HG02938 (cell line): ENCODE results near the gene MACROD2.
"Not testable (repeated sequence)": the region's sequence is repeated elsewhere in the genome, so short reads cannot be mapped to it uniquely, and the experiment has no call there.

Experiments
- ATAC-seq: cut with Tn5 transposase; IDR thresholded peaks from one replicate; pipeline ENCODE4 v1.9.1; 2021; ENCODE audit warnings: mild to moderate bottlenecking, moderate library complexity; ENCODE audit not compliant: unreplicated experiment

The MACROD2 gene

GRCh38 chr20:15795305-15796019 lies 1800.1 kb downstream of the MACROD2 start:
- no peak for ATAC-seq

DNA sequence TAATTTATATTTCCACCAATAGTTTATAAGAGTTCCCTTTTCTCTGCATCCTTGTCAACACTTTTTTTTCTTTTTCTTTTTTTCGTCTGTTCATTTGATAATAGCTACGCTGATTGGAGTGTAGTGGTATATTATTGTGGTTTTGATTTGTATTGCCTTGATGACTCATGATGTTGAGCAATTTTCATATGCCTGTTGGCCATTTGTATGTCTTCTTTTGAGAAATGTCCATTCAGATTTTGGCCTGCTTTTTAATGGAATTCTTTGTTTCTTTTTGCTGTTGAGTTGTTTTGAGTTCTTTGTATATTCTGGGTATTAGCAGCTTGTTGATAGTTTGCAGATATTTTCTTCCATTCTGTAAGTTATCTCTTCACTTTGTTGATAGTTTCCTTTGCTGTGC lies 1804.6 kb downstream of the MACROD2 start:
- ATAC-seq, result no peak

GRCh38 chr20:15802020-15802419 lies 1806.7 kb downstream of the MACROD2 start:
- no peak for ATAC-seq

- ATAC-seq, result no peak
Observed at GRCh38 chr20:15805154-15805553, 1809.8 kb downstream of the MACROD2 start.

DNA sequence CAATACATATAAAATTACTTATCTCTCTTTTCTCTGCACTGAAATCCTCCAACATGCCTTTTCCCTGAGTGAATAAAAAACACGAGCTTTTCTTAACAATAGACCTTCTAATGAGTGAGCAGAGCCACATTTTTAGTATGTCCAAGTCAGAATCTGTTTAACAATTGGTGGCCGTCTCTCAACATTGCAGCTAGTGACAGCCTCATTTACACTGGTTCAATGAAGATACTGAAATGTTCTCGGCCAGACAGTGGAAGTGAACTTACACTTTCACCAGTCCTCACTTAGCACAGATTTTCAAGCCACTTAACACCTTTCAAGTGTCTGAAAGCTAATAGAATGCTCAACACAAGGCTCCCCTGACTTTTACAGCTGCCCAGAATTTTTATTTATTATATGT lies 1810.8 kb downstream of the MACROD2 start:
- no peak for ATAC-seq

- ATAC-seq, result no peak
Observed at GRCh38 chr20:15807271-15807670, 1812.0 kb downstream of the MACROD2 start.

- not testable (repeated sequence) for ATAC-seq
Observed at GRCh38 chr20:15807771-15808170, 1812.5 kb downstream of the MACROD2 start.

GRCh38 chr20:15811951-15812350 lies 1816.6 kb downstream of the MACROD2 start:
- no peak for ATAC-seq

GRCh38 chr20:15812696-15813095 lies 1817.4 kb downstream of the MACROD2 start:
- no peak for ATAC-seq

DNA sequence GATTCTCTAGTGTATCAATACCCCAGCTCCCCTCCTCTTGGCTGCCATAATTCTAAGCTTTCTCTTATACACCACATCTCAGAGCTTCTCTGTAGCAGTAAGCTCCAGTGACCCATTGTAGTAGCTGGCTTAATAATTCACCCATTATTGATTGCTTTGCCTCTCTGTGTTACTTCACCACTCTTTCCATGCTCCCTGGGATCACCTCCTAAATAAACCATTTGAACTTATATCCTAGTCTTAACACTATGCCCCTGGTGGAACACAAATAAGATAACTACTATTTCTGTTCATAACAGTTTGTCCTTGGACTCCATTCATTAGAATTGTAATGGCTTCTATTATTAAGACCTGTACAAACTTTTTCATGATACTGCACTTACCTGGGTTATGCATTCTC lies 1819.0 kb downstream of the MACROD2 start:
- no peak for ATAC-seq

DNA sequence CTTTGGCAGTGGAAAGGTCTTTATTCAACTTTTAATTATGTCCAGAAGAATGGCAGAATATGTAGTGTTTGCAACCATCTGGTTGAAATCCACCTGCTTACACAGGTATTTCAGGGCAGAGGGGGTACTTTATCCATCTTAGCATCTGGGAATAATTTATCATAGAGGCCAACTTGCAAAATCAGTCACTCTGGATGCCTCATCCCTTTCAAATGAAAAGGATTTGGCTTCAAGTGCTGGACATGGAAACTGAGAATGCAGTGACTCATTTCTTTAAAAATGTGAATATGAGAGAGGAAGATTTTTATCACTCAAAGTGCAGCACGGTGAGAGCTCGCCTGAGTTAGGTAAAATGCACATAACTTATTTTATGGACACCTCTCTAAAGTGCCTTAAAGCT lies 1819.6 kb downstream of the MACROD2 start:
- ATAC-seq, result no peak

GRCh38 chr20:15817351-15817750 lies 1822.0 kb downstream of the MACROD2 start:
- ATAC-seq, result no peak

GRCh38 chr20:15818651-15819071 lies 1823.3 kb downstream of the MACROD2 start:
- no peak for ATAC-seq

DNA sequence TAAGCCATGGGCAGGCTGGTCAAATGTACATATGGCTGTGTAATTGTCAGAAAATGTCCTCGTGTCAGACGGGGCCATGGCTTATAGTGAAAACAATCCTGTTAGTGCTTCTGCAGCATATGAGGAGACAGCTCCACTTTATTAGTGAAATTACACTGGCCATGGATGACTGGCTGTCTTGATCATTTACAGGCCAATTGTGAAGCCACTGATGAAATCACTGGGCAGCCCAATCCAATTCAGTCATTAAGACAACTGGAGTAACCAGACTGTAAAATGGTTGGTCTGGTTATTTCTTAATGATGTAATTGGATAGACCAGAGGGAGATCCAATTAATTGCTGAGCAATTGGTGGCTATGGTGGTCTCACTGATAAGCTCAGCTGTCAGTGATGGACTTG lies 1828.4 kb downstream of the MACROD2 start:
- ATAC-seq, result no peak

GRCh38 chr20:15827628-15828027 lies 1832.3 kb downstream of the MACROD2 start:
- ATAC-seq, result no peak

DNA sequence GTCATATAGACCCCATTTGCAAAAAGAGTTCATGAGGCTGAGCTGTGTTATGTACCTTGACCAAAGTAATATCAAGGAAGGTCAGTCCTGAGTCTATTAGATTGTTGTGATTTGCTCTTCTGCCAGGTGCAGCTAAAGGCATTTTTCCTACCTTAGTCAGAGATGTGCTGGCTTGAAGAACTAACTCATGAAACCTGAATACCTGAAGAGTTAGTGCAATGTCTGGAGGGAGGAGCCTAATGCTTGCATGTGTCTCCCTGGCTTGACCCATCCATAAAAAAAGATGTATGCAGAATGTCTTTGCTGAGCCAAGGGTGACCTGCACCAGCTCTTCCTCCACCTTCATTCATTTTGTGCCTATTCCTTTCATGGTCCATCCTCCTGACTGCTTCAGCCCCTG lies 1835.9 kb downstream of the MACROD2 start:
- no peak for ATAC-seq

- ATAC-seq, result no peak
Observed at GRCh38 chr20:15832512-15832911, 1837.2 kb downstream of the MACROD2 start.

DNA sequence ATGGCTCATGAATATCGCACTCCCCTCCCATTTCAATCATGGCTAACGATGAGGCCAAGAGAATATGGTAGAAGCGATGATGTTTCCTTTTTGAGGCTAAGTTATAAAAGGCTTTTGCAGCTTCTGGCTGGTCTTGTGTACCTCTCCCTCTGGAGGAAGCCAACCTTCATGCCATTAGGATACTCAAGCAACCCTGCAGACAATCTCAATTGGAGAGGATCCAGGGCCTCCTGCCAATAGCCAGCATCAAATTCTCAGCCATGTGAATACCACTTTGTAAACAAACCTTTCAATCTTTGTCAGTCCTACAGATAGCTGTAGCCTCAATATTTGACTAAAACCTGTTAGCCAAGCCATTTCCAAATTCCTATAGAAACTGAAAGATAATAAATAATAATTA lies 1839.5 kb downstream of the MACROD2 start:
- ATAC-seq, result no peak

DNA sequence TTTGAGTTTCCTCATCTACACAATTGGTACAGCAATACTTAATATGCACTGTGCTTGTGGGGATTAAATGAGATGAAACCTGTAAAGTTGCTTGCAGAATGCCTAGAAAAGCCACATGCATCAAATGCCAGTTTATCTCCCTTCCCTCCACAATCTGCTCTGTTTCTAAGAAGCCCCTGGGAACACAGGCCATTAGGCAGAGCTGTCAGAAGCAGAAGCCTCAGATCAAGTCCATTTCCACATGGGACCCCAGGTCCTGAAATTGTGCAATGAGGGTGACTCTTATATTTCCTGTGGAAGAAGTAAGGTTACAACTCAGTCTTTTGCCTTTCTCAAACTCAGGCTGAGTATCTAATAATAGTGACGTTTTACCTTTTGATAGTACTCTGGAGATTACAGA lies 1840.5 kb downstream of the MACROD2 start:
- ATAC-seq, result no peak

- ATAC-seq, result no peak
Observed at GRCh38 chr20:15836634-15837033, 1841.3 kb downstream of the MACROD2 start.

GRCh38 chr20:15837563-15837962 lies 1842.2 kb downstream of the MACROD2 start:
- ATAC-seq, result no peak

DNA sequence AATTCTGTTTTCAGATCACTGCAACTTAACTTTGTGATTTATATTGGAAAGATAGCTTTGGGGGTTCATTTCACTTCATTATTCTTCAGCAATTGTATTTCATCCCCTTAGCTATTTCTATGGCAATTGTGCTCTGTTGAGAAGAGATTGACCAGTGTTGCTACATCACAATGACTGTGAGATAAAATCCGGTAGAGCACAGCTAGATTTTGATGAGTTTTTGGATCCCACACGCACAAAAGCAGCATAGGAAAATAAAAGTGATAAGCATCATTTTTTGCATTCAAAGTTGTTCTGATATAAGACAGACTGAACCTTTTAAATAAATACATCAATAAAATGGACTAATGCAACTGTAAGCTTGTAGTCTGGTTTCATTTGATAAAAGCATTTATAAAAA lies 1843.2 kb downstream of the MACROD2 start:
- ATAC-seq, result no peak

- no peak for ATAC-seq
Observed at GRCh38 chr20:15840636-15841301, 1845.5 kb downstream of the MACROD2 start.
